Fibroblast of pulmonary artery (primary cell): Measurements from ENCODE around the gene AGAP1.

Experiments
- DNase-seq: peaks from one replicate; pipeline ENCODE4 v3.0.0-alpha.2; 2010; ENCODE audit warnings: low read depth
- H3K4me3 ChIP-seq: replicated peaks from 2 replicates; pipeline ENCODE4 v1.5.1; 2011; ENCODE audit warnings: low read depth, mild to moderate bottlenecking, control low read depth, low read length, moderate library complexity
- CTCF ChIP-seq: IDR thresholded peaks from 2 replicates; pipeline ENCODE4 v1.5.1; 2011; ENCODE audit warnings: mild to moderate bottlenecking, control low read depth, low read length, inconsistent platforms; ENCODE audit errors: missing control alignments

The AGAP1 gene

GRCh38 chr2:235527806-235528469 is 34.1 kb downstream of the AGAP1 start:
- H3K4me3 ChIP-seq: no peak overlapping the region
- DNase-seq: no peak
- TF ChIP-seq CTCF: no peak

GRCh38 chr2:235529621-235530020 is 35.8 kb downstream of the AGAP1 start:
- H3K4me3 ChIP-seq: no peak overlapping the region
- DNase-seq: no peak
- TF ChIP-seq CTCF: no peak

- no peak overlapping the region for H3K4me3 ChIP-seq
- DNase-seq: no peak
- no peak for TF ChIP-seq CTCF
Observed at GRCh38 chr2:235530735-235531134, 36.9 kb downstream of the AGAP1 start.

GRCh38 chr2:235532307-235532706 is 38.5 kb downstream of the AGAP1 start:
- TF ChIP-seq CTCF: no peak
- H3K4me3 ChIP-seq: no peak overlapping the region
- no peak for DNase-seq

- no peak for DNase-seq
- TF ChIP-seq CTCF: no peak
- no peak overlapping the region for H3K4me3 ChIP-seq
Observed at GRCh38 chr2:235533198-235533597, 39.4 kb downstream of the AGAP1 start.

- no peak for DNase-seq
- no peak for TF ChIP-seq CTCF
- no peak overlapping the region for H3K4me3 ChIP-seq
Observed at GRCh38 chr2:235533616-235534385, 40.0 kb downstream of the AGAP1 start.
